ENCODE measurements around the gene FXYD4. TPM values are rescaled to one million over a fixed set of nuclear protein-coding genes. Genes with fewer than 3 reads are reported as not detected.
"Not testable (repeated sequence)": the region's sequence is repeated elsewhere in the genome, so short reads cannot be mapped to it uniquely, and the experiment has no call there.

Gene FXYD4
- total RNA-seq, 1 donor from 2014 or later, result 1.1 TPM

- H3K9me3 ChIP-seq, result no peaks in the 10 kb centered on the region
- no peaks in the 10 kb centered on the region for H3K27me3 ChIP-seq
- intact Hi-C loops (cut with DNase I), result no loop called here
- peaks cover 8% of the 10 kb centered on the region for H3K4me1 ChIP-seq
- peak overlapping the region; percentile 100 for H3K27ac ChIP-seq
- TF ChIP-seq CTCF (IDR thresholded peaks at IDR 0.05), result no peak
- ATAC-seq, result no peak
- DNase-seq, result no peak
- H3K4me3 ChIP-seq, result peak overlapping the region; percentile 72
- H3K36me3 ChIP-seq, result no peaks in the 10 kb centered on the region
These were observed 48.5 kb downstream of the FXYD4 start for GRCh38 chr10:43419997-43420368.

GRCh38 chr10:43420369-43421200 is 49.1 kb downstream of the FXYD4 start:
- no peaks in the 10 kb centered on the region for H3K9me3 ChIP-seq
- DNase-seq, result peak; percentile 95
- H3K4me1 ChIP-seq, result peaks cover 8% of the 10 kb centered on the region
- no peaks in the 10 kb centered on the region for H3K27me3 ChIP-seq
- H3K27ac ChIP-seq, result peak overlapping the region; percentile 100
- intact Hi-C loops (cut with DNase I), result no loop called here
- TF ChIP-seq CTCF (IDR thresholded peaks at IDR 0.05), result peak; percentile 25
- H3K4me3 ChIP-seq, result peak overlapping the region; percentile 72
- ATAC-seq, result peak; percentile 97
- H3K36me3 ChIP-seq, result no peaks in the 10 kb centered on the region

DNA sequence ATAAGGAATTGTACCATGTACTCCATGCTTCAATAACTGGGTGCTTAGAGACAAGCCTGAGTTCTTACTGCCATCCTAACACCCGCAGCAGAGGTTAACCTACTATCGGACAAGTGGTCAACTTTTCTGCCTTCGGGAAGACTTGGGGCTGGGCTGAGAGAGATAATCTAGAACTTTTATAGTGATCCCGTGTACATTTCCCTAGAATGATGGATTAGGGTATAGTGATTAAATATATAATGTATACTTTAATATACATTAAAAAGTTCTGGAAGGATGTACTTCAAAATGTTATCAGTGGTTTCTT is 49.7 kb downstream of the FXYD4 start:
- no peaks in the 10 kb centered on the region for H3K36me3 ChIP-seq
- no peak for DNase-seq
- no peaks in the 10 kb centered on the region for H3K9me3 ChIP-seq
- TF ChIP-seq CTCF (IDR thresholded peaks at IDR 0.05), result no peak
- H3K27ac ChIP-seq, result peak overlapping the region; percentile 100
- intact Hi-C loops (cut with DNase I), result no loop called here
- ATAC-seq, result no peak
- peaks cover 8% of the 10 kb centered on the region for H3K4me1 ChIP-seq
- H3K27me3 ChIP-seq, result no peaks in the 10 kb centered on the region
- H3K4me3 ChIP-seq, result peak overlapping the region; percentile 72

GRCh38 chr10:43421519-43421918 is 50.1 kb downstream of the FXYD4 start:
- no peak for ATAC-seq
- peak overlapping the region; percentile 100 for H3K27ac ChIP-seq
- TF ChIP-seq CTCF (IDR thresholded peaks at IDR 0.05), result no peak
- no peak for DNase-seq
- no peaks in the 10 kb centered on the region for H3K27me3 ChIP-seq
- peak overlapping the region; percentile 72 for H3K4me3 ChIP-seq
- H3K9me3 ChIP-seq, result no peaks in the 10 kb centered on the region
- no peaks in the 10 kb centered on the region for H3K36me3 ChIP-seq
- peaks cover 8% of the 10 kb centered on the region for H3K4me1 ChIP-seq
- intact Hi-C loops (cut with DNase I), result no loop called here

DNA sequence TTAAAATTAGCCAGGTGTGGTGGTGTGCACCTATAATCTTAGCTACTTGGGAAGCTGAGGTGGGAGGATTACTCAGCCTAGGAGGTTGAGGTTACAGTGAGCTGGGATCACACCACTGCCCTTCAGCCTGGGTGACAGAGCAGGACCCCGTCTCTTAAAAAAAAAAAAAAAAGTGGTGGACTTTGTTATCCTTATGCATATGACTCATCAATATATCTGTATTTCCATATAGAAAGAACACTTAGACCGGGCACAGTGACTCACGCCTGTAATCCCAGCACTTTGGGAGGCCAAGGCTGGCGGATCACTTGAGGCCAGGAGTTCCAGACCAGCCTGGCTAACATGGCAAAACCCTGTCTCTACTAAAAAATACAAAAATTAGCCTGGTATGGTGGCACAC is 50.5 kb downstream of the FXYD4 start:
- H3K9me3 ChIP-seq; ATAC-seq; intact Hi-C loops (cut with DNase I); H3K4me3 ChIP-seq; DNase-seq; H3K36me3 ChIP-seq; H3K27me3 ChIP-seq; H3K4me1 ChIP-seq: not testable (repeated sequence)
- peak overlapping the region; percentile 100 for H3K27ac ChIP-seq

DNA sequence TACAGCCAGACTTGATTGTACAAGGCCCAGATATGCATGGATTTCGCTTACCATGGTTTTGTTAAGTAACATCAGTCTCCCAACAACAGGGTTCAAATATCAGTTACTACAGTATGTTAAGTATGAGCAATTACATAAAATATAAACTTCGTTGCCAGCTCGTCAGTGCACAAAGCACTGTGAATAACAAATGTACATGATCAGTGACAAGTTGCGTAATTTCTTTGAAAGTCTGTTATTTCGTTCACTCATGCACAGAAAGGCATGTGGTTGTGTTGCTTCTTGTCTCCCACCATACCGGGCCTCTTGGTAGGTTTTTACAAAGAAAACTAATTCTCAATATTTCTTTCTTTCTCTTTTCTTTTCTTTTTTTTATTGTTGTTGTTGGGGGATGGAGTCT is 53.0 kb downstream of the FXYD4 start:
- no peaks in the 10 kb centered on the region for H3K9me3 ChIP-seq
- no peaks in the 10 kb centered on the region for H3K27me3 ChIP-seq
- no peaks in the 10 kb centered on the region for H3K36me3 ChIP-seq
- H3K4me3 ChIP-seq, result no peak overlapping the region
- ATAC-seq, result no peak
- DNase-seq, result no peak
- H3K4me1 ChIP-seq, result peaks cover 8% of the 10 kb centered on the region
- no peak for TF ChIP-seq CTCF (IDR thresholded peaks at IDR 0.05)
- H3K27ac ChIP-seq, result no peak overlapping the region
- intact Hi-C loops (cut with DNase I), result no loop called here

Other genes with a start within 250 kb of the FXYD4 start
- 40.8 TPM for gene CSGALNACT2, start 233.2 kb upstream of the FXYD4 start, total RNA-seq
- gene RASGEF1A, start 104.6 kb upstream of the FXYD4 start, total RNA-seq, result 2.6 TPM
- gene HNRNPF, start 37.5 kb downstream of the FXYD4 start, total RNA-seq, result 183 TPM
- 5.6 TPM for gene ZNF487, start 65.5 kb downstream of the FXYD4 start, total RNA-seq
- gene ZNF239, start 203.0 kb downstream of the FXYD4 start, total RNA-seq, result 3.5 TPM
- gene ZNF485, start 234.8 kb downstream of the FXYD4 start, total RNA-seq, result 3.4 TPM

All from upper lobe of right lung (tissue), 1 donor.